Lung (tissue), 12 donors: ENCODE results near the gene RGS7. TPM values are rescaled to one million over a fixed set of nuclear protein-coding genes. Genes with fewer than 3 reads are reported as not detected.
A peak's percentile ranks its signal among the peaks of the same experiment; 100 is the strongest.

Source experiments
- ATAC-seq: fragments of 200-7000 bp; cut with Tn5 transposase; one replicate; pipeline ENCODE4 v1.9.1; 2020; ENCODE audit warnings: moderate number of reproducible peaks; ENCODE audit not compliant: insufficient read depth, low FRiP score
- DNase-seq, 3 donors: peaks; one replicate each; pipeline ENCODE4 v3.0.0-alpha.2; 2013 to 2017
- H3K27ac ChIP-seq, 2 donors: one replicate each; pipeline ENCODE4 v1.5.1; 2013; ENCODE audit warnings: mild to moderate bottlenecking in 2 of 2, moderate library complexity in 2 of 2, control low read depth in 1 of 2, inconsistent platforms in 1 of 2, low read depth in 1 of 2, low read length in 1 of 2
- H3K27me3 ChIP-seq, 3 donors: one replicate each; pipeline ENCODE4 v1.5.1; 2013; ENCODE audit warnings: low read length in 2 of 3; ENCODE audit not compliant: control insufficient read depth in 3 of 3, insufficient read depth in 3 of 3
- H3K36me3 ChIP-seq, 4 donors: one replicate each; pipeline ENCODE4 v1.5.1; 2013; ENCODE audit warnings: low read length in 4 of 4, mild to moderate bottlenecking in 1 of 4, moderate library complexity in 1 of 4; ENCODE audit not compliant: control insufficient read depth in 4 of 4, insufficient read depth in 4 of 4
- H3K4me1 ChIP-seq, 5 donors: one replicate each; pipeline ENCODE4 v1.5.1; 2013; ENCODE audit warnings: low read length in 5 of 5, mild to moderate bottlenecking in 2 of 5, moderate library complexity in 1 of 5; ENCODE audit not compliant: control insufficient read depth in 5 of 5, insufficient read depth in 5 of 5
- H3K4me3 ChIP-seq: one replicate; pipeline ENCODE4 v1.5.1; 2013; ENCODE audit warnings: mild to moderate bottlenecking, control low read depth, moderate library complexity
- H3K9ac ChIP-seq, 2 donors: one replicate each; pipeline ENCODE4 v1.5.1; 2013; ENCODE audit warnings: low read length in 2 of 2, control low read depth in 1 of 2; ENCODE audit not compliant: insufficient read depth in 1 of 2
- H3K9me3 ChIP-seq, 4 donors: one replicate each; pipeline ENCODE4 v1.5.1; 2013; ENCODE audit warnings: low read length in 3 of 4, mild to moderate bottlenecking in 1 of 4, moderate library complexity in 1 of 4; ENCODE audit not compliant: control insufficient read depth in 4 of 4, insufficient read depth in 3 of 4
- WGBS, 2 donors: extraction: QIAGEN DNeasy Blood & Tissue Kit; methylation state at CpG; one replicate each; pipeline ENCODE4 v1.1.7; 2013; 5-methylcytosine and 5-hydroxymethylcytosine counted together
- polyA plus RNA-seq, 2 donors: library from polyadenylated mRNA; stranded (reverse); fragments of 200-250 nt; gene quantifications; one replicate each; pipeline ENCODE4 v1.2.1, GENCODE V29; 2013
- total RNA-seq, 2 donors: library from RNA; depleted of rRNA in 1 of 2; stranded (reverse); fragments of >200 nt in 1 of 2; gene quantifications; one replicate each; pipeline ENCODE4 v1.2.1, GENCODE V29; 2014 to 2021
- TF ChIP-seq, protein P1 (sequence below): IDR thresholded peaks from 2 replicates; pipeline ENCODE4 v1.5.1; 2012; ENCODE audit warnings: mild to moderate bottlenecking; ENCODE audit errors: control extremely low read depth, extremely low read depth
- donor health status: control.
- donor health status: control.
- donor health status: Bipolar disorder and iron deficiency.
- donor health status: healthy.
- donor health status: DM: yes; HTN: yes; CAD: no.

The RGS7 gene
- total and polyA plus RNA-seq, 4 donors: 0.06 to 0.25 (median 0.08) TPM; not detected in 1

- H3K4me1 ChIP-seq: no peaks in the 10 kb centered on the region
- TF ChIP-seq, protein P1, sequence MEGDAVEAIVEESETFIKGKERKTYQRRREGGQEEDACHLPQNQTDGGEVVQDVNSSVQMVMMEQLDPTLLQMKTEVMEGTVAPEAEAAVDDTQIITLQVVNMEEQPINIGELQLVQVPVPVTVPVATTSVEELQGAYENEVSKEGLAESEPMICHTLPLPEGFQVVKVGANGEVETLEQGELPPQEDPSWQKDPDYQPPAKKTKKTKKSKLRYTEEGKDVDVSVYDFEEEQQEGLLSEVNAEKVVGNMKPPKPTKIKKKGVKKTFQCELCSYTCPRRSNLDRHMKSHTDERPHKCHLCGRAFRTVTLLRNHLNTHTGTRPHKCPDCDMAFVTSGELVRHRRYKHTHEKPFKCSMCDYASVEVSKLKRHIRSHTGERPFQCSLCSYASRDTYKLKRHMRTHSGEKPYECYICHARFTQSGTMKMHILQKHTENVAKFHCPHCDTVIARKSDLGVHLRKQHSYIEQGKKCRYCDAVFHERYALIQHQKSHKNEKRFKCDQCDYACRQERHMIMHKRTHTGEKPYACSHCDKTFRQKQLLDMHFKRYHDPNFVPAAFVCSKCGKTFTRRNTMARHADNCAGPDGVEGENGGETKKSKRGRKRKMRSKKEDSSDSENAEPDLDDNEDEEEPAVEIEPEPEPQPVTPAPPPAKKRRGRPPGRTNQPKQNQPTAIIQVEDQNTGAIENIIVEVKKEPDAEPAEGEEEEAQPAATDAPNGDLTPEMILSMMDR: no peak
- no peak overlapping the region for H3K4me3 ChIP-seq
- no peaks in the 10 kb centered on the region for H3K36me3 ChIP-seq
- no peaks in the 10 kb centered on the region for H3K27me3 ChIP-seq
- peaks cover 0 to 7% (median 1%) of the 10 kb centered on the region in 4 donors for H3K9me3 ChIP-seq
- no peak overlapping the region for H3K9ac ChIP-seq
- WGBS, 2 donors: 63 to 83% methylated on average over 9 of the region's 9 CpGs
- DNase-seq (peak in 2 of 3 donors; percentile 15 to 41), ATAC-seq (no peak)
- no peak overlapping the region for H3K27ac ChIP-seq
Measured at GRCh38 chr1:241215683-241216082, 141.3 kb downstream of the RGS7 start.

GRCh38 chr1:241215203-241215602, 141.8 kb downstream of the RGS7 start:
- H3K4me3 ChIP-seq: no peak overlapping the region
- 4 to 9% methylated on average over 4 of the region's 4 CpGs for WGBS, 2 donors
- no peak overlapping the region for H3K27ac ChIP-seq
- H3K4me1 ChIP-seq: no peaks in the 10 kb centered on the region
- TF ChIP-seq, protein P1: no peak
- no peak overlapping the region for H3K9ac ChIP-seq
- no peaks in the 10 kb centered on the region for H3K27me3 ChIP-seq
- peak in 2 of 3 donors; percentile 19 to 67 for DNase-seq
- no peaks in the 10 kb centered on the region for H3K36me3 ChIP-seq
- H3K9me3 ChIP-seq: peaks cover 0 to 7% (median 1%) of the 10 kb centered on the region in 4 donors
- ATAC-seq: peak; percentile 45

GRCh38 chr1:241213139-241213538, 143.9 kb downstream of the RGS7 start:
- WGBS, 2 donors: 57 to 76% methylated on average over 8 of the region's 8 CpGs
- TF ChIP-seq, protein P1: no peak
- H3K27me3 ChIP-seq: no peaks in the 10 kb centered on the region
- no peak overlapping the region for H3K4me3 ChIP-seq
- H3K9ac ChIP-seq: no peak overlapping the region
- no peaks in the 10 kb centered on the region for H3K4me1 ChIP-seq
- peaks cover 0 to 7% (median 0%) of the 10 kb centered on the region in 4 donors for H3K9me3 ChIP-seq
- DNase-seq (peak in 2 of 3 donors; percentile 8 to 40), ATAC-seq (peak; percentile 44)
- H3K36me3 ChIP-seq: no peaks in the 10 kb centered on the region
- H3K27ac ChIP-seq: no peak overlapping the region

DNA sequence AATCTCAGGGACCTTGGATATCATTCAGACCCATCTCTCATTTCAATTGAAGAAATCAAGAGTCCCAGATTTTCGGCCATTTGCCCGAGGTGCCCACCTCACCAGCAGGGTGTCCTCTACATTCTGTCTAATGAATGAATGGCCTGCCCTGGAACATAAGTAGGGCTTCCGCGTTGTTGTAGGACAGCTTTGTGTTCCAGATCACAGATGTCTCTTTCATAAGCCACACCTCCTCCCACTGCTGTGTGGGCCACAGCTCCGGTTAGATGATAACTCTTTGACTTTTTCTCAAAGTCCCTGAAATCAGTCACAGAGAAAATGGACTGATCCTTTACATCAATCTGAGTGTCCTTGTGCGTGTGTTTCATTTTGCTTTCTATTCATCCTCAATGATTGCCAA, 144.4 kb downstream of the RGS7 start:
- Histone ChIP-seq H3K9ac (no peak overlapping the region), H3K4me3 (no peak overlapping the region), H3K36me3 (no peaks in the 10 kb centered on the region), H3K9me3 (peaks cover 0 to 7% (median 0%) of the 10 kb centered on the region in 4 donors), H3K27ac (no peak overlapping the region), H3K27me3 (no peaks in the 10 kb centered on the region), H3K4me1 (no peaks in the 10 kb centered on the region)
- ATAC-seq (no peak), DNase-seq (no peak)
- 78 to 84% methylated on average over 6 of the region's 6 CpGs for WGBS, 2 donors
- TF ChIP-seq, protein P1: no peak
